ENCODE results near the gene PCLO.
"Not testable (repeated sequence)": the region's sequence is repeated elsewhere in the genome, so short reads cannot be mapped to it uniquely, and the experiment has no call there.

PCLO gene

DNA sequence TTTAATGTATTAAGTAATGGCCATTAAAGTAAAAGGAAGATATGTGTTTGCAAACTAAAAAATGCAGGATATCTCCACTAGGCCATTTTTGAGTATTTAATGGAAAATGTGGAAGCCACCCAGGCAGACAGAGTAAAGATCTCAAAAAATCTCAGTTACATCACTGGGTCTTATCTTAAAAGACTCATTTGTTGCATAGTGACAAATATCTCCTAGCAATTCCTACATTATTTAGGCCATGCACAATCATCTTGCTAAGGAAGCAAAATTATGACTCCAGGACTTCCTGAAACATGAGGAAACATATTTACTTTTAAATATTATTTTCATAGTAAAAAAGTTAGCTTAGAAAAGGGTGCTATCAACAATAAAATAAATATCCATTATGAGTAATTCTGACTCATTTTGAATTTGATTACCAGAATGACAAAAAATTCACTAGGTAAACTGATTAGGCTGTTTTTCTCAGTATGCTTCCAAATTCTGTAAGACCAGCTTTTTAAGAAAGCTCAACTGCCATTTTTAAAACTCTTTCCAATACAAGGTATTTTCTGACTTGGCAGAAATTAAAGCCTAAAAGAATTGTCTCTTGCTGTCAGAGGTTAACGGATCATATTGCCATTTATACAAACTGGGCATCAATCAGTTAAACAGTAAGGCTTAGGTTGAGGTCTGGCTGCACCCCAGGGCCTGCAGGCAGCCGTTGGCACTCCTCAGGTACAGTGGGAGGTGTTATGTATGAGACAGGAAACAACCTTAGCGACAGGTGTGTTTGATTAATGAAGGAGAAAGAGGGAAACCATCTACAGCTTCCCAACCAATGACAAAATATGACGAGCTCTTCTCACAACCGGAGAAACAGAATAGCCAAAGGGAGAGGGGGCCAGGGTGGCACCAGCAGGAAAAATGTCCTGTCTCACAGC is 31.8 kb downstream of the PCLO start:
- DNase-seq (ENCODE audit: low spot score) = no peak

DNA sequence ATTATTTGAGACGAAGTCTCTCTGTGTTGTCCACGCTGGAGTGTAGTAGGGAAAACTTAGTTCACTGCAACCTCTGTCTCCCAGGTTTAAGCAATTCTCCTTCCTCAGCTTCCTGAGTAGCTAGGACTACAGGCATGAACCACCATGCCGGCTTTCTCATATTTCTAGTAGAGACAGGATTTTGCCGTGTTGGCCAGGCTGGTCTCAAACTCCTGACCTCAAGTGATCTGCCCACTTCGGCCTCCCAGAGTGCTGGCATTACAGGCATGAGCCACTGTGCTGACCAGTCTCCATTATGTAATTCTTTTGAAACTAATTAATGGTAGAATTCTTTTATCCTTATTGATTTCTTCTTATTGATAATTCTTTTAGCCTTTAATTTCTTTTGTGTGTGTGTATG is 32.5 kb downstream of the PCLO start:
- no peak for DNase-seq (ENCODE audit: low spot score)

DNA sequence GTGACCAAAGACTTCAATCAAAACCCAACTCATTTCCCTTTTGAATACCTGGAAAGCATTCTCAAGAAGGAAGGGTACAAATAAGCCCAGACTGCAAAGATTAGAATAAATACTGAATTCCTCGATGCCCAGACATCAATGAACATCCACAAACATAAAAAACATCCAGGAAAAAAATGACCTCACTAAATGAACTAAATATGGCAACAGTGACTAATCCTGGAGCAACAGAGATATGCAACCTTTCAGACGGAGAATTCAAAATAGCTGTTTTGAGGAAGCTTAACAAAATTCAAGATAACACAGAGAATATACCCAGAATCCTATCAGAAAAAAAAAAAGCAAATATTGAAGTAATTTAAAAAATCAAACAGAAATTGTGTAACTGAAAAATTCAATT is 43.2 kb downstream of the PCLO start:
- DNase-seq (ENCODE audit: low spot score) = no peak

DNA sequence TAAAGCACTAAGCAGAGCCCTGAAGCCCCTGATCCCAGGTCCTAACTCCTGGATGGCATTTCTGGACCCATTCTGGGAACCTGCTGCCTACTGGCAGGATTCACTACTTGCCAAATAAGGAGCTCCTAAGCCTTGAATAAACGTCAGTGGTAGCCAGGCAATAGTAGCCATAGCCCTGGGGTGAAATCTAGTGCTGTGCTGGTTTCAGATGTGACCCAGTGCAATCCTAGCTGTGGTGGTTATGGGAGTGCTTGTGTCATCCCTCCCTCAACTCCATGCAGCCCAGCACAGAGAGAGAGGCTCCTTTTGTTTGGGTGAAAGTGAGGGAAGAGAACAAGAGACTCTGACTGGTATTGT is 43.7 kb downstream of the PCLO start:
- DNase-seq (ENCODE audit: low spot score) = no peak

DNA sequence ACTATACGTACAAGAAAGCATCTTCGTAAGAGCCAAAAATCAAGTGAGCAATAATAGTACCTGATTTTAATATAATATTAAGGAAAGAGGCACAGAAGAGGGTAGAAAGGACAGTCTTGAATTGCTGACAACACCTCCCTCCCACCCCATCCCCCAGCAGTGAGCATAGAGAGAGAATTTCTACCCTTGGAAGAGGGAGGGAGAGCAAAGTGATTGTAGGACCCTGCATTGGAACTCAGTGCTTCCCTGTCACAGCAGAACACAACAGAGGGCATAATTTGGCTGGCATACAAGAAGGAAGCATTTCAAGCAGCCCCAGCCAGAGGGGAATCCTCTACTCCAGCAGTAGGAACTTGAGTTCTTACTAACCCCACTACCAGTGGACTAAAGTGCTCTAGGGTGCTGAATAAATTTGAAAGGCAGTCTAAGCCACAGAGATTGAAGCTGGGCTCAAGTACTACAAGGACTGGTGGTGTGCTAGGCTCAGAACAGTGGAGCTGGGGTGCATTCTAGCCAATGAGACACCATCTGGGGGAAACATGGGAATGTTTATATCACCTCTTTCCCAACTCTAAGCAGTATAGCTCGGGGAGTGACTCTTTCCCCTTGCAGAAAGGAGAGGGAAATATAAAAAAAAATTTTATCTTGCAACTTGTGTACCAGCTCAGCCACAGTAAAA is 44.2 kb downstream of the PCLO start:
- no peak for DNase-seq (ENCODE audit: low spot score)

DNA sequence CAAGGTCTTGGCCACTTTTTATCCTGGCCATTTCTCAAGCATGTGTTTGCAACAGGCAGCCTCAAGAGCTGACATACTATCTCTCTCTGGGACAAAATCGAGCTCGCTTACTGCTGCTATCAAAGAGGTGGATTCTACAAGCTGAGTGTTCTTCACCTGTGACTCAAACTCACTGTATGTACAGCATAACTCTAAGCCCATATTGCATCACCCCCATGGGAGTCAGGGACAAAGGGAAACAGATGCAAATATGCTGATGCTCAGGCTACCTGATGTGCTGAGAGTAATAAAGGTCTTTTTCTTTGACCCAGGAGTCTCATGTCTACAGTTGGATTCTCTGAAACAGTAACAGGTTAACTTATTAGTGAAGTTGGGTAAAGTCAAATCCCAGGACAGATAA is 45.2 kb downstream of the PCLO start:
- DNase-seq (ENCODE audit: low spot score) = no peak

DNA sequence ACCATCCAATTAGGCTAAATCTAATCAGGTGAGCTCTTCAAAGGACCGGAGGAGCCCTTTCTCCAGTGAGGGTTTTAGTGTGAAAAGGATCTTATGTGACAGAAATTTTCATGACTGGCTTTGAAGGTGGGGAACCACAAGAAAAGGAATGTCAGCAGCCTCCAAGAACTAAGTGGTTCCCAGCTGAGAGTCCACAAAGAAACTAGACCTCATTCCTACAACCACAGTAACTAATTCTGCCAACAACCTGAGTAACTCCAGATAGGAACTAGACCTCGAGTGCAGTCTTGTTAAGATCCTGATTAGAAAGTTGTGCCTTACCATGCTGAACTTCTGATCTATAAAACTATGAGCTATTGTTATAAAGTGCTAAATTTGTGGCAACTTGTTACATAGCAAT is 51.3 kb downstream of the PCLO start:
- DNase-seq (ENCODE audit: low spot score) = no peak

DNA sequence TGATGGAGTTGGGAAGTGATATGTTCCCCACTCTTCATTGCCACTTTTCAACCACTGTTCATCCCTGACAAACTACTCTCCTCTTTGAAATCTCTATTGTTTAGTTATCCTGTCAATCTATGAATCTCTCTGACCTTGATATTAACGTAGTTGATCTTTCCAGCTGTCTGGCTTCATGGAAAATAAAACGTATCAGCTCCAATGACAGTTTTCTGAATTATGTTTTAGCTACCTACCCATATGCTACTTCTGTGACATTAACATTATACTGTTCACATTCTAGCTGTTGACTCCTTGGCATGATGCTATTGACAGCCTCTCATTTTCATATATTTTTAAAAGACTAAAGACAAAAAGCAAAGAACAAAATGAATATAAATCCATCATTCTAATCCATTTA is 53.3 kb downstream of the PCLO start:
- DNase-seq (ENCODE audit: low spot score) = no peak

DNA sequence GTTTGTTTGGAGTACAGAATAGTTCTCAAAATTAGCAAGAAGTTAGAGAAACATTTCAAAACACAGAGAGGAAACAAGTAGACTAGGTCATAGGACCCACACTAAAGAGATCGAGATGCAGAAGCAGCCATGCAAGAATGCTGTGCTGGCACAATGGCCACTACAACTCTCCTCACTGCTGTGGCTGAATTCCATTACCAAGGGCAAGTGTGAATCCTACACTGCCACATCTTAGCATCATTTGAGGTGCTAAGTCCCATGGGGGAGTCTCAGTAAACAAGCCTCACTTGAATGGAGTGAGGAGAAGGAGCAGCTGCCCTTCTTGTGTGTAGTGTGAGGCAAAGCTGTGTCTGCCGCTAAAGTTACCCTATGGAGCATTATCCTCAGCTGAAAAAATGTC is 56.7 kb downstream of the PCLO start:
- no peak for DNase-seq (ENCODE audit: low spot score)

DNA sequence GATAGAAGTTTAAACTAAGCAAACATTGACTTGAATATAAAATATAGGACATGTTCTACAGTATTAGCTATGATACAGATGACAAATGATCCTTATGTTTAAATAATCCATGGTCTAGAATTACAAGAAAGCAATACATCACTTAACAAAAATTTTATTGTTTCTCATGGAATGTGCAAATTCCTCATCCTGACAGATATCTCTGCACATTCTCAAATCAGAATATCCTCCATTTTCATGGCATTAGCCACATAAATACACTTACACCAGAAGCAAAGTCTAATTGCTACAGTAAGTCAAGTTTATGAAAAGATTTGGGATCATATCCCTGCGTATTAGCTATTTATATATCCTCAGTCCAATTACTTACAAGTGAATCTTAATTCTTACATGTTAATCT is 57.6 kb downstream of the PCLO start:
- no peak for DNase-seq (ENCODE audit: low spot score)

DNA sequence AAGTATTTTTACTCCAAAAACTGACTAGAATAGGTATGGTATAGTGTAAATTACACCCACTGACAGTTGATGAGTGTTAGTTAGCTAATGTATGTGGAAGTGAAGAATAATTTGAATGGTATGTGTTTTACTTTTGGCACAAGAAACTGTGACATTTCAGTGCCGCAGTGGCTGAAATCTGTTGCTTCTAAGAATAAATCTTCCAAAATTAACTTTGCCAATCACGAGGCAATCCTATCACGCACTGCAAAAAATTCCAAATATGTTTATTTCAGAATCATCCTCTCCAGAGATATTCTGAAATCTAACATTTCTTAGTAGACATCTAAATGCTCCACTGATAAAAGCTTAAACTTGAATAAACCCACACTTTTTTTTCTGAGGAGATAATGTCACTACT is 61.2 kb downstream of the PCLO start:
- no peak for DNase-seq (ENCODE audit: low spot score)

DNA sequence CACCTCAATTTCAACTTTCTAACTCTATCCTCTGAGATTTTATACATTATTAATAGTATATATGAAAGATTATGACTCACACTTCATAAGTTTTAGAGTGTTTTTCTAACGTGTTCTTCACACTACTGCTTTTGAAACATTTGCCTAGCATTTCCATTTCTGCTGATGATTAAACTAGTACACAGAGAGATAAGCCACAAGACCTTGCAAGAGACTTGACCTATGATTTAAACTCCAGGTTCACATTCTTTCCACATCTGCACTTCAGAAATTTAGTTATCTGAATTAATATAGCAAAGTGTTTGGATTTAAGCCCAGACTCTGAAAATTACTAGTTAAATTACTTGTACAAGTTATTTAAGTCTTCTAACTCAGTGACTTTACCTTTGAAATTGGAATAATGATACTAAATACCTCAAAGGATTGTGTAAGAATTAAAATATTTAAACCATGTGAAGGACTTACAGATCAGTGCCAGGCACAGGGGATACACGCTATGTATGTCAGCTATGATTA is 66.6 kb downstream of the PCLO start:
- DNase-seq (ENCODE audit: low spot score) = no peak

DNA sequence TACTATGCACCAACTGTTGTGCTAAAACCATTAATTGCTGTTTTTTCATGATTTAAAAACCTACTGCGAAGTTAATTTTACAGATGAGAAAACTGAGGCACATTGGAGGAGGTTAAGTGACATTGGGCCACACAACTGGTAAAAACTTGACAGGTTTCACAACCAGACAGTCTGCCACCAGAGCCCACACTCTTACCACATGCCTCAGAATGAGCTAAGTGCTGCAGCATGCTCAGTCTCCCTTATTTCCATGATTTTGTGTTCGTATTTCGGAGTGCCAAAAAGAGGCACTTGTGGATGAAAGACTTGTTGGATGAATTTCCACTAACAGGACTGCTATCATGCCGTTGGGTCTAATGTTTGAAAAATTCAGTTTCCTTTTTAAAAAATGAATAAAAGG is 77.4 kb downstream of the PCLO start:
- DNase-seq (ENCODE audit: low spot score) = no peak

DNA sequence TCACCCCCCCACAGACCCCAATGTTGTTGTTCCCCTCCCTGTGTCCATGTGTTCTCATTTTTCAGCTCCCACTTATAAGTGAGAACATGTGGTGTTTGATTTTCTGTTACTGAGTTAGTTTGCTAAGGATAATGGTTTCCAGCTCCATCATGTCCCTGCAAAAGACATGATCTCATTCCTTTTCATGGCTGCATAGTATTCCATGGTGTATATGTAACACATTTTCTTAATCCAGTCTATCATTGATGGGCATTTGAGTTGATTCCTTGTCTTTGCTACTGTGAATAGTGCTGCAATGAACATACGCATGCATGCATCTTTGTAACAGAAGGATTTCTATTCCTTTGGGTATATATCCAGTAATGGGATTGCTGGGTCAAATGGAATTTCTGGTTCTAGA is 82.8 kb downstream of the PCLO start:
- DNase-seq (ENCODE audit: low spot score) = not testable (repeated sequence)

DNA sequence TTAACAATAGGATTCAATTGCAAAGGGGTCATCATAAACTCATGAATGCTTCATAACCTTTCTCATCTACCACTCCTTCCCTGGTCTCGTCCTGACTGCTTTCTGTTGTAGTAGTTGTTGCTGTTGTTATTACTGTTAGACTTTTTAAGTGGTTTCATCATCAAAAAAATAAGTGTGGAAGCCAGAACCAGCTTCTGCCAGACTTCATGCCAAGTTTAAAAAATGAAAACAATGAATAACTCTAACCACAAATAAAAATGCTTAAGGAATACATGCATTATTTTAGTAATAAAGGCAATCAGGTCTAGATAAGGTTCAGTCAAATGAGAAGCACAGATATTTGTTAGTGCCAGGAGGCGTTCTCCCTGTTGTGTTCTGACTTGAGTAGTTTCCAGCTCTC is 85.4 kb downstream of the PCLO start:
- DNase-seq (ENCODE audit: low spot score) = no peak

DNA sequence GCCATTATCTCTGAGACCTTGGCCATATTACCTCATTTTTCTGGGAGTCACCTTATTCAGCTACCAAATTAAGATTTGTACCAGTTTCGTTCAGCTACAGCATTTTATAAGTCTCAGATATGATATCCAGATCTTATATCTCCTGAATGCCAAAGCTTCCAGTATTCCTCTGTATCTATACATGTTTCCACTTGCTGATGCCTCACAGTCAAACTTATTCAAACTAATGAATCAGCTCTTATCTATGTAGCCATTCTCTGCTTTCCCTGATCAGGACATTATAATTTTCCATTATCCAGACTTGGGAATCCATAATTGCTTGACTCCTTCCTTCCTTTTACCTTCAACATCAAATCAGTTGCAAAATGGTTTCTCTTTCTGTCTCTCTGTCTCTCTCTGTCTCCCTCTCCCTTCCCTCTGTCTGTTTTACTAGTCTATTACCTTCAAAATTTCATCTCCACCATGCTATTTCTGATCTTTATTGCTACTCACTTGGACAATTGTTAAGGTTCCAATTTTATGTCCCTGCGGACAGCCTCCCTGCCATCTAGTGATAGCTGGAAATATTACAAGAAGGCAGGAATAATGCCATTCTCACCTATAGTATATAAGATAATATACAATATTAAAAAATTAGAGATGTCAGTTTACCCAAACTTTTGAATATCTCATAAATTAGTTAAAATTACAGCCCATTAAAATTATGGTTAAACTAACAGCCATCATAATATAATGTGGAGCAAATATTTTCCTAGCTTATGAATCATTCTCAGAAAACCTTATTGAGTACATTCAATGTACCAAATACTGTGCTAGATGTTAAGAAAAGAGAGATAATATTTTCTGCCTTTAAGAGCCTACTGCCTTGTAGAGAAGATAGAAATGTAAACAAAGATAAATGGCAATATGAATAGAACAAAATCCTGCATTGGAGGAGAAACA is 89.8 kb downstream of the PCLO start:
- no peak for DNase-seq (ENCODE audit: low spot score)

DNA sequence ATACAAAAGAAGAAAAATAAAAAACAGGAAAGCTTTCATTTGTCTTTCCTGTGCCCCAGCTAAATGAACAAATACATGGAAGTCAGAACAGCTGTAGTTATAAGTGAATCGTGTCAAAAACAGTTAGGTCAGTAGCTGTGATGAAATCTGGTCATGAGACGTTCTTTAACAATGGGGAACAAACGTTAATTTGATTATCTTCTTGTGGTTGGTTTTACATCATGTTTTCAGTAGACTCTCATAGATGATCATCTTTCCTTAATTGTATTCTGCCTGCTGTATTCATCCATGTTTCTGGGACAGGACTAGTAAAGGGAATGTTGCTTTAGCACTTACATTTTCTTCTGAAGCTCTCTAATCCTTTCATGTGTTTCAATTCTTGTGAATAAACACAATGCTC is 97.0 kb downstream of the PCLO start:
- DNase-seq (ENCODE audit: low spot score) = no peak

DNA sequence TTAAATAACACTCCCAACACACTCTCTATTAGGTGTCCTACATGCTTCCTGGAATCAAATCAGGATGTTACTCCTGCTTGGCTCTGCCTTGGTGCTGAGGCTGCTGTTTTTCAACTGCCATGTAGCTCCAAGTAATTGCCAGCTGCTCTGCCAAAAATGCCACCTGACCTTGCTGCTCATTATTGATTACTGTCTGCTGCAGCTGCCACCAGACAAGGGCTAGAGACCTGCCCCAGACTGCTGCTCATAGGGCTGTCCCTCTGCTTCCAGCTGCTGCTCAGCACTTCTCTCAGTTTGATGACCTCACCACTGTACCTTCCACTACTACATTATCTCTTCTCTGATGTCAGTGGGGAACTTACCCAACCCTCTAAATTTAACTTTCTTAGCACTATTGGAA is 102.5 kb downstream of the PCLO start:
- DNase-seq (ENCODE audit: low spot score) = no peak

DNA sequence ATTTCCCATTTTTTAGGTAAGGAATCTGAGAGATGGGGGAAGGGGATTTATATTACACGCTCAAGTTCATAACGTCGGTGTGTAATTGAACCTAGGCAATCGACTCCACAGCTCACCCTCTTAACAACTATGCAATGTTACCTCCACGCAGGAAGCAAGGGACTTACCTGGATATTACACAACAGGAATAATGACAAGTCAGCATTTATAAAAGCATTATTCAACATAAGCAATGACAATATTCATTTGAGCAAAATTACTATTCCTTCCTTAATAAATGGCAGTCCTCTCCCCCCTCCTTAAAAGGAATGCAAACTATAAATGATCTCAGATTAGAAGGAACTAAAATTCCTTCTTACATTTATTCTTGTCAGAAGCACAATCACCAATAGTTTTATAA is 104.0 kb downstream of the PCLO start:
- DNase-seq (ENCODE audit: low spot score) = no peak

DNA sequence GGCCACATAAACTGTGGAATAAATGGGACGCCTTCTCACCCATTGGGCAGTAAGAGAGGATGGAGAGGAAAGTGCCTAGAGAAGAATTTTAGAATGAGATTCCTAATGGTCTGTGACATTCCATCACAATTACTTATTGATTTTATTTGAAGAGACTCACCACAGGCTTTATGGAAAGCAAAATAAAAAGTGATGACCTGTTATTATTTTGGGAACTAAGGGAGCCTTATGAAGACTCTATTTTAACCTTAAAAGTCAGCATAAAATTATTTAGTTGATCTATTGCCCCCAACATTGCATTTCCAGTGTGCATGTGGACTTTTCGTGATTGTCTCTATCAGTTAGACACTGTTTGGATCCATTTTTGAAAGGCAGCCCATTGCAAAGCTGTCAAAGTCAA is 107.5 kb downstream of the PCLO start:
- no peak for DNase-seq (ENCODE audit: low spot score)

DNA sequence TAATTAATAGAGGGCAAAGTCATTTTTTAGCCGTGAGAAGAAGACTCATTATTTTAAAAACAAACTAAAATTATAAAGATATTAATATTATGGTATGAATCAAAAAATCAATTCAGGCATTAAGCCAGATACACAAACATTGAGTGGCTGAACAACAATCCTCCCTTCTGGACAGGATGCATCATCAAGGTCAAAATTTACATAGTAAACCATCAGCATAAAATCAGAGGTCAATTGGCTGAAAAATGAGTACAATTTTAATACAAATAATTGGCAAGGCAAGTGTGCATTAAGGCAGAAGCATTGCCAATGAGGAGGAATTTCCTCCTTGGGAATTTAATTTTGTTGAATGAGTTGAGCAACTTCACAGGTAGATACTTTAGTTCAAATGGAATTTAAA is 108.2 kb downstream of the PCLO start:
- no peak for DNase-seq (ENCODE audit: low spot score)

DNA sequence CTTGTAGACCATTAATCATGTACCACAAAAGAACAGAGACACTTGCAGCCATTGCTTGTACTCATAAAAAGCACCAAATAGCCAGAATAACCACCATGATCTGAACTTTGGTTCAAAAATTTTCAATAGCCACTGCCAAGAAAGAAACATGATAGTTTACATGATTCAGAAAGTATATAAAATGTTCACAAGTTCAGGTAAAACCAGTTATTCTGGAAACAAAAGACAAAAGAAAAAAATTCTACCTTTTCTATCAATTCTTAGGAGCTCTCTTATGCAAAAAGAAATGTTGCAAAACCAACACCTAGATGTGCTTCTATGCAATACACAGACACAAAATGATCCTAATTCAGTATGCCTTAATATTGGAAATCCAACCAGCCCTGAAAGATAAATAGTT is 108.7 kb downstream of the PCLO start:
- no peak for DNase-seq (ENCODE audit: low spot score)

DNA sequence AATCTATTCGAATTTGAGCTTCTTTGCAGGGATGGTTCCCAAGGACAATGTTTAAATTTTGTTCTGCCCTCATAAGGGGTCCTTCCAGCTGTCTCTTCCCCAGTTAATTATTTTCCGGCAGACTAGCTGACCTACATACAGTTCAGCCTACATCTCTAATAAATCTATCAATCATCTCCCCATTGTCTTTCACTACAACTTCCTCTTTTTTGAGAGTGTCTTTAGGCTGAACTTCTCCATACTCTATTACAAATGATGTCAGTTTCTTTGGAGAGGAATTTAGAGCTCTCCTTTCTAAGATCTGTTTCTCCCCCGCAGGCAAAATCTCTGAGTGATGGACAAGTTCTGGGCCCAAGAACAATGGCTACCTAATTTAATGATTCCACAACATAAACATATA is 122.2 kb downstream of the PCLO start:
- DNase-seq (ENCODE audit: low spot score) = no peak
